SK-N-MC (cell line): ENCODE measurements around the gene LSP1.

Source experiments
- DNase-seq: peaks from one replicate; pipeline ENCODE4 v3.0.0-alpha.2; 2011; ENCODE audit warnings: low read depth, low spot score
- H3K27ac ChIP-seq: fragments of 200-600 bp; sonication (generic); 2 replicates; pipeline ENCODE4 v1.5.1; 2016; ENCODE audit warnings: mixed run types
- H3K36me3 ChIP-seq: fragments of 200-600 bp; sonication (generic); 2 replicates; pipeline ENCODE4 v1.6.1; 2017; ENCODE audit warnings: antibody characterized with exemption, low read length, mixed read lengths; ENCODE audit not compliant: insufficient read depth
- H3K4me3 ChIP-seq: fragments of 200-600 bp; sonication (generic); 2 replicates; pipeline ENCODE4 v1.5.1; 2016
- H3K9ac ChIP-seq: fragments of 200-600 bp; sonication (generic); 2 replicates; pipeline ENCODE4 v1.8.0; 2017; ENCODE audit warnings: mixed run types, mixed read lengths; ENCODE audit not compliant: insufficient read length
- H3K9me3 ChIP-seq: fragments of 200-600 bp; sonication (generic); 2 replicates; pipeline ENCODE4 v1.6.1; 2017; ENCODE audit warnings: low read depth, mild to moderate bottlenecking, antibody characterized with exemption, low read length, moderate library complexity, mixed read lengths
- EZH2 ChIP-seq: fragments of 200-600 bp; sonication (generic); IDR thresholded peaks from one replicate; pipeline ENCODE4 v1.6.1; 2017; ENCODE audit warnings: antibody characterized with exemption
- FOXP2 ChIP-seq: optimal IDR thresholded peaks from 2 replicates; pipeline ENCODE3; 2011; ENCODE audit warnings: mild to moderate bottlenecking, moderate library complexity; ENCODE audit not compliant: insufficient read depth; ENCODE audit errors: extremely low read length, control extremely low read depth
- POLR2AphosphoS5 ChIP-seq: IDR thresholded peaks from 2 replicates; pipeline ENCODE4 v1.6.1; 2012; ENCODE audit warnings: mild to moderate bottlenecking, low read depth, low read length, borderline replicate concordance

Gene LSP1

GRCh38 chr11:1933416-1934334 lies 80.8 kb downstream of the LSP1 start:
- Histone ChIP-seq H3K36me3 (no peaks in the 10 kb centered on the region), H3K9me3 (no peaks in the 10 kb centered on the region), H3K27ac (no peak overlapping the region), H3K9ac (no peak overlapping the region), H3K4me3 (no peak overlapping the region)
- no peak for TF ChIP-seq EZH2
- no peak for TF ChIP-seq POLR2AphosphoS5
- TF ChIP-seq FOXP2: no peak
- DNase-seq: no peak

DNA sequence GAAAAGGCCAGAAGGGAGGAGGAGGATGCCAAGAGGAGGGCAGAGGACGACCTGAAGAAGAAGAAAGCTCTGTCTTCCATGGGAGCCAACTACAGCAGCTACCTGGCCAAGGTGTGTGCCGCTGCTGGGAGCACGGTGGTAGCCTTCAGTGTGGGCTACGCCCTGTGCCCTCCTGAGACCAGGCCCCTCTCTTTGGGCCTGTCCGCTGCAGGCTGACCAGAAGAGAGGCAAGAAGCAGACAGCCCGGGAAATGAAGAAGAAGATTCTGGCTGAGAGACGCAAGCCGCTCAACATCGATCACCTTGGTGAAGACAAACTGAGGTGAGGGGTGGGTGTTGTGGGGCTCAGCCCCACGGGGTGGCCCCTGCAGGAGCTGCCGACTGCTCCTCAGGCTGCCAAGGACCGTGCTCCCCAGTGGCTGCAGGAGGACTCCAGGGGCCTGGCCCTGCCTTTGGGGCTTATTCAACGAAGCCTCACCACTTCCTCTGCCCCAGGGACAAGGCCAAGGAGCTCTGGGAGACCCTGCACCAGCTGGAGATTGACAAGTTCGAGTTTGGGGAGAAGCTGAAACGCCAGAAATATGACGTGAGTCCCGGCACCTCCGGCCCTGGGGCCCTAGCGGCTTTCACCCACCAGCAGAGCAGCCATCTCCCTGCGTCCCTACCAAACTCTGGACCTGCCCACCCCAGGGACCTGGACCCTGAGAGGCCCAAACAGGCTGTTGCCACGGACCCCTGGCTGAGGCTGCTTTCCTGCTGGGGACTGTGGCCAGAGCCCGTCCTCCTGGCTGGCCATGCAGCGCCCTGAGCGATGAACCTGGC lies 81.7 kb downstream of the LSP1 start:
- Histone ChIP-seq H3K27ac (no peak overlapping the region), H3K9me3 (no peaks in the 10 kb centered on the region), H3K9ac (no peak overlapping the region), H3K4me3 (no peak overlapping the region), H3K36me3 (no peaks in the 10 kb centered on the region)
- no peak for DNase-seq
- TF ChIP-seq POLR2AphosphoS5: no peak
- no peak for TF ChIP-seq FOXP2
- no peak for TF ChIP-seq EZH2

GRCh38 chr11:1935156-1936071 lies 82.5 kb downstream of the LSP1 start:
- H3K9ac ChIP-seq: no peak overlapping the region
- no peak for DNase-seq
- H3K27ac ChIP-seq: no peak overlapping the region
- H3K36me3 ChIP-seq: no peaks in the 10 kb centered on the region
- H3K9me3 ChIP-seq: no peaks in the 10 kb centered on the region
- no peak for TF ChIP-seq FOXP2
- TF ChIP-seq POLR2AphosphoS5: no peak
- no peak for TF ChIP-seq EZH2
- H3K4me3 ChIP-seq: no peak overlapping the region

DNA sequence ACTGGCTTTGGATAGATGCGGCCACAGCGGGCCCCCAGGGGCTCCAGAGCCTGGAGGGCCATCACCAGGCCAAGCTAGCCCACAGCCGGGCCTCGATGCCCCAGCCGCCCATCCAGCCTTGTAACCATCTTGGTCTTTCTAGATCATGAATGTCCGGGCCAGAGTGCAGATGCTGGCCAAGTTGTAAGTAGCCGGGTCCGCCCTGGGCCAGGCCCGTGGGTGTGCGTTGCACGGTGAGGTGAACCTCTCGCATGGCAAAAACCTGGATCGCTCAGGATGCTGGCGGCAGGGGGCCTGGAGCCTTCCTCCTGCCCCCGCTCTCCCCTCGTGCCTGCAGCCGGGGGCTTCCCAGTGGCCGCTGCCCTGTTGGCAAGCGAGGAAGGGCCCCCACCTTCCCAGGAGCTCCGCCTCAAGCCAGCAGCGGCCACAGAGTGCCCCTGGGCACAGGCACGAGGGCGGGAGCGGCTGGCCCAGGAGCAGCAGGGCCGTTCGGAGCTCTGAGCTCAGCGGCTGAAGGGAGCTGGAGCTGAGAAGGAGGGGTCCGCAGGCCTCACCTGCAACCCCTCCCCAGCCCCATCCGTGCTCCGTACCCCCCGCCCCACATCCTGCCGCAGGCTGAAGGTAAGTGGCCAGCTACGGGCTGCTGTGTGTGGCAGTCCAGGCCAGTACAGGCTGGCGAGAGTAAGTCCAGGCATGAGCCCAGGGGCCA lies 83.3 kb downstream of the LSP1 start:
- no peak for DNase-seq
- TF ChIP-seq POLR2AphosphoS5: no peak
- no peak for TF ChIP-seq EZH2
- TF ChIP-seq FOXP2: no peak
- no peaks in the 10 kb centered on the region for H3K9me3 ChIP-seq
- no peak overlapping the region for H3K27ac ChIP-seq
- H3K9ac ChIP-seq: no peak overlapping the region
- no peak overlapping the region for H3K4me3 ChIP-seq
- H3K36me3 ChIP-seq: no peaks in the 10 kb centered on the region

DNA sequence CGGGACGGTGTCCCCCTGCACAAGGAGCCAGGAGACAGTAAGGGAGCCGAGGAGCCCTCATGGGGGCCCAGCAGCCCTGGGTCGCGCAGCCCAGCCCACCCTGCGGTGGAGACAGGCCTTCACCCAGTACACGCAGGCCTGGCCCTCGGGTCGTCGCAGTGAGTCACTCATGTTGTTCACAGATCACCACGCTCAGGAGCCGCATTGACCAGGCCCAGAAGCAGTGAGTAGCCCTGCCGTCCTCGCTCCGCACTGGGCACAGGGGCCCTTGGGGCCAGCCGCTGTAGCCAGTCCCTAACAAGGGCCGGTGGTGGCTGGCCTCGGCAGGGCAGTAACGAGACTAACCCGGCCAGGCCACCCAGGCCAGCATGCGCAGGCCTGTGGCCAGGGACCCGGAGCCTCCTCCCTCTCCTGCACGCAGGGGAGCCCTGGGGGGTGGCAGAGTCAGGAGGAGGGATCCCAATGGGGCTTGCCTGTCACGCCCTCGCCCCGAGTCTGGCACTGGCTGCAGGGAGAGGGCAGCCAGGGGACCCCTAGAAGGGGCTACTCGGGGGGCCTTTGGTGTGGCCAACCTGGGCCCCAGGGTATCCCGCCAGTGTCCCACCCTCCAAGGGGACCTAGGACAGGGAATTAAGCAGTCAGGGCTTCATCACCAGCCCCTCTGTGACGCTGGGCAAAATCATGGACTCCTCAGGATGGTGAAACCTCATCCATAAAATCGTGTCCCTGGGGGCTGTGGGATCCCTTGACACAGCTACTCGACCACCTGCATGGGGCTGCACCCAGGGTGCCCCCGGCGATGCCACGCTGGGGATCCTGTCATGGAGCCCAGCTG lies 84.1 kb downstream of the LSP1 start:
- H3K27ac ChIP-seq: no peak overlapping the region
- no peak for TF ChIP-seq POLR2AphosphoS5
- no peak for TF ChIP-seq FOXP2
- no peak for TF ChIP-seq EZH2
- H3K9me3 ChIP-seq: no peaks in the 10 kb centered on the region
- H3K9ac ChIP-seq: no peak overlapping the region
- DNase-seq: no peak
- no peaks in the 10 kb centered on the region for H3K36me3 ChIP-seq
- no peak overlapping the region for H3K4me3 ChIP-seq

- Histone ChIP-seq H3K9me3 (no peaks in the 10 kb centered on the region), H3K9ac (no peak overlapping the region), H3K4me3 (no peak overlapping the region), H3K36me3 (no peaks in the 10 kb centered on the region), H3K27ac (no peak overlapping the region)
- TF ChIP-seq EZH2 (no peak), FOXP2 (no peak), POLR2AphosphoS5 (no peak)
- DNase-seq: no peak
Measured at GRCh38 chr11:1937616-1938342, 84.9 kb downstream of the LSP1 start.
